C4-2B (cell line): Measurements from ENCODE around the gene ATF7.

Experiments
- CTCF ChIP-seq: fragments of 450-650 bp; conservative IDR thresholded peaks from 2 replicates; pipeline ENCODE4 v1.5.1; 2017; ENCODE audit warnings: mild to moderate bottlenecking
- ZFX ChIP-seq: fragments of 450-650 bp; IDR thresholded peaks from 2 replicates; pipeline ENCODE4 v1.6.1; 2017

- no peak for TF ChIP-seq CTCF
- TF ChIP-seq ZFX, result no peak
These were observed 36.3 kb downstream of the ATF7 start for GRCh38 chr12:53589915-53590314.
